ENCODE measurements around the gene MAML2. TPM values are rescaled to one million over a fixed set of nuclear protein-coding genes. Genes with fewer than 3 reads are reported as not detected.

Gene MAML2
- total RNA-seq, 1 experiment from 2014 or later = 0.11 TPM

- Histone ChIP-seq H3K9ac (ENCODE audit: low read length) (no peak overlapping the region), H3K4me3 (ENCODE audit: low read length) (no peak overlapping the region), H3K9me3 (ENCODE audit: low read length) (no peaks in the 10 kb centered on the region), H3K4me1 (ENCODE audit: low read length) (peaks cover 27% of the 10 kb centered on the region), H3K27ac (ENCODE audit: low read length) (no peak overlapping the region), H4K20me1 (ENCODE audit: insufficient read depth, low read depth, low read length) (no peaks in the 10 kb centered on the region), H2AFZ (ENCODE audit: low read length) (no peak overlapping the region), H3K4me2 (ENCODE audit: low read depth, low read length, poor library complexity, severe bottlenecking) (no peak overlapping the region), H3K36me3 (ENCODE audit: insufficient read depth, low read length) (no peaks in the 10 kb centered on the region), H3K9me2 (replicated peaks; ENCODE audit: insufficient read depth, low read length) (no peaks in the 10 kb centered on the region), H3K79me2 (ENCODE audit: low read length) (no peaks in the 10 kb centered on the region), H3K27me3 (ENCODE audit: low read length) (no peaks in the 10 kb centered on the region; the same call in 1 of the 2 replicates)
- no peak for DNase-seq
Observed at GRCh38 chr11:96337541-96338431, 5.2 kb downstream of the MAML2 start.

GRCh38 chr11:96335388-96335787 lies 7.6 kb downstream of the MAML2 start:
- Histone ChIP-seq H3K79me2 (ENCODE audit: low read length) (no peaks in the 10 kb centered on the region), H3K4me2 (ENCODE audit: low read depth, low read length, poor library complexity, severe bottlenecking) (no peak overlapping the region), H3K9ac (ENCODE audit: low read length) (no peak overlapping the region), H4K20me1 (ENCODE audit: insufficient read depth, low read depth, low read length) (no peaks in the 10 kb centered on the region), H3K4me3 (ENCODE audit: low read length) (no peak overlapping the region), H3K4me1 (ENCODE audit: low read length) (peaks cover 14% of the 10 kb centered on the region), H3K36me3 (ENCODE audit: insufficient read depth, low read length) (no peaks in the 10 kb centered on the region), H3K9me3 (ENCODE audit: low read length) (no peaks in the 10 kb centered on the region), H3K9me2 (replicated peaks; ENCODE audit: insufficient read depth, low read length) (no peaks in the 10 kb centered on the region), H3K27ac (ENCODE audit: low read length) (no peak overlapping the region), H2AFZ (ENCODE audit: low read length) (no peak overlapping the region), H3K27me3 (ENCODE audit: low read length) (peaks cover 4% of the 10 kb centered on the region; the same call in 1 of the 2 replicates)
- DNase-seq = no peak

DNA sequence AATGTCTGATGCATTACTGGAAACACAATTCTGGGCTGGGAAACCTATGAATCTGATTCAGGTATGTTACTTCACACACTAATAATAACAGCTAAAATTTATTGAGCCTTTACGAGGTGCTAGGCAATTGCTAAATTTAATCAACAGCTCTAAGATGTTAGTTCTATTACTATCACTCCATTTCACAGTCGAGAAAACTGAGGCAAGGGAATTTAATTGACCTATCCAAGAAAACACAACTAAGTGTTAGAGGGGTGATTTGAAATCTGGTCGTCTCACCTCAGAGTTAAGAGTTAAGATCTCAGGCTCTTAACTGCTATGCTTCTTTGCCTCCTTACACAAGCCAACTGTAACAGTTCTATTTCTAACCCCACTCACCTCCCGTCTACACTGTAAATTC lies 8.8 kb downstream of the MAML2 start:
- Histone ChIP-seq H3K9ac (ENCODE audit: low read length) (no peak overlapping the region), H3K36me3 (ENCODE audit: insufficient read depth, low read length) (no peaks in the 10 kb centered on the region), H4K20me1 (ENCODE audit: insufficient read depth, low read depth, low read length) (no peaks in the 10 kb centered on the region), H2AFZ (ENCODE audit: low read length) (no peak overlapping the region), H3K4me2 (ENCODE audit: low read depth, low read length, poor library complexity, severe bottlenecking) (no peak overlapping the region), H3K4me3 (ENCODE audit: low read length) (no peak overlapping the region), H3K9me3 (ENCODE audit: low read length) (no peaks in the 10 kb centered on the region), H3K79me2 (ENCODE audit: low read length) (no peaks in the 10 kb centered on the region), H3K27me3 (ENCODE audit: low read length) (peaks cover 5% of the 10 kb centered on the region; the same call in 1 of the 2 replicates), H3K4me1 (ENCODE audit: low read length) (peaks cover 7% of the 10 kb centered on the region), H3K9me2 (replicated peaks; ENCODE audit: insufficient read depth, low read length) (no peaks in the 10 kb centered on the region), H3K27ac (ENCODE audit: low read length) (no peak overlapping the region)
- no peak for DNase-seq

DNA sequence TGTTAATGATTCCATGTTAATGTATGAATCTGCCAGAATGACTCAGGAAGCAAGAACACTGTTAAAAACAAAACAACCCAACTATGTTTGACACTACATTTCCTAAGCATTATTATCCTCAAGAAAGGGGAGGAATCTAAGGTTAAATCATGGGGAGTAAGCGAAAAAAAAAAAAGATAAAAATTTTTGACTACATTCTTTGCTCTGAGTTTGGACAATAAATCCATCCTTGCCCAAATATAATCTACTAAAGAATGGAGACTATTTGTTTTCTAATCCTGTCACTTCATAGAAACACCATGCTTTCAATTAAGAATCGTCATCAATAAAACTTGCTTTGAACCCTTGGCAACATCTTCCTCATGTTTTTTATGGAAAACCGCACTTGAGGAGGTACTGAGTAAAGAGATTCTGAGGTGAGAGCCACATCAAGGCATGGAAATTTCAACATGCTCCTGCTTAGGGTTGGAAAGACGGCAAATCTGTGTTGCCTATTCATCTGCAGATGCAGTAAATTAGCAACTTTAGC lies 9.7 kb downstream of the MAML2 start:
- Histone ChIP-seq H3K27ac (ENCODE audit: low read length) (no peak overlapping the region), H3K4me1 (ENCODE audit: low read length) (peaks cover 3% of the 10 kb centered on the region), H3K36me3 (ENCODE audit: insufficient read depth, low read length) (no peaks in the 10 kb centered on the region), H3K9me2 (replicated peaks; ENCODE audit: insufficient read depth, low read length) (no peaks in the 10 kb centered on the region), H3K9ac (ENCODE audit: low read length) (no peak overlapping the region), H3K9me3 (ENCODE audit: low read length) (no peaks in the 10 kb centered on the region), H3K4me2 (ENCODE audit: low read depth, low read length, poor library complexity, severe bottlenecking) (no peak overlapping the region), H4K20me1 (ENCODE audit: insufficient read depth, low read depth, low read length) (no peaks in the 10 kb centered on the region), H3K79me2 (ENCODE audit: low read length) (no peaks in the 10 kb centered on the region), H3K27me3 (ENCODE audit: low read length) (peaks cover 5% of the 10 kb centered on the region; the same call in 1 of the 2 replicates), H2AFZ (ENCODE audit: low read length) (no peak overlapping the region), H3K4me3 (ENCODE audit: low read length) (no peak overlapping the region)
- DNase-seq = no peak

DNA sequence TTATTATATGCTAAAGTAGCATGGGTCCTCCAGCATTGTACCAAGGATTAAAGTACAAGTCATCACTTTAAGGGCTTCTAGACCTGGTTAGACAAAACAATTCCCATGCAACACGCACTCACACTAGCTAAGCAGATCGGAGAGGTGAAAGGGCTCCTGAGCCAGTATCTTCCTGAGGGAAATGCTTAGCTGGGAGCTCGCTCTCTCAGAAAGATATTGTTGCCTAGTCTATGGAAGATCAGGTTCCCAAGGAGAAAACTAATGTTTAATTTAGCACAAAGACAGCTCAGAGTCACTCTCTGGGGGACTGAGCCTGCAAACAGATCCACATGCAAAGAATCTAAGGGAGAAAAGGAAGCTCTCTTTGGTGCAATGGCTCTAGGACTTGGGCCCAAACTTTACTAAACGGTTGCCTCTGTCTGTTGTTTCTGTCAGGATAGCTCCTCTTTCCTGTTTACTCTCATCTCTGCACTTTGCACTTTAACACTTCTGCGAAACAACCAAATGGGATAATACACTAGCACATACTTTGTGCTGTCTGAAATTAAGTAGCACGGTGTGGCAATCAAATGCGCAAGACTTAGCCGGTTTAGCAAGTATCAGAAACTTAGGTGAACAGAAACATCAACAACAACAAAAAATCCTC lies 10.7 kb downstream of the MAML2 start:
- Histone ChIP-seq H3K27ac (ENCODE audit: low read length) (no peak overlapping the region), H3K79me2 (ENCODE audit: low read length) (no peaks in the 10 kb centered on the region), H3K4me1 (ENCODE audit: low read length) (peaks cover 3% of the 10 kb centered on the region), H3K9ac (ENCODE audit: low read length) (no peak overlapping the region), H2AFZ (ENCODE audit: low read length) (no peak overlapping the region), H3K9me2 (replicated peaks; ENCODE audit: insufficient read depth, low read length) (no peaks in the 10 kb centered on the region), H3K27me3 (ENCODE audit: low read length) (peaks cover 5% of the 10 kb centered on the region; the same call in 1 of the 2 replicates), H3K9me3 (ENCODE audit: low read length) (no peaks in the 10 kb centered on the region), H3K4me3 (ENCODE audit: low read length) (no peak overlapping the region), H3K36me3 (ENCODE audit: insufficient read depth, low read length) (no peaks in the 10 kb centered on the region), H4K20me1 (ENCODE audit: insufficient read depth, low read depth, low read length) (no peaks in the 10 kb centered on the region), H3K4me2 (ENCODE audit: low read depth, low read length, poor library complexity, severe bottlenecking) (no peak overlapping the region)
- DNase-seq = no peak

DNA sequence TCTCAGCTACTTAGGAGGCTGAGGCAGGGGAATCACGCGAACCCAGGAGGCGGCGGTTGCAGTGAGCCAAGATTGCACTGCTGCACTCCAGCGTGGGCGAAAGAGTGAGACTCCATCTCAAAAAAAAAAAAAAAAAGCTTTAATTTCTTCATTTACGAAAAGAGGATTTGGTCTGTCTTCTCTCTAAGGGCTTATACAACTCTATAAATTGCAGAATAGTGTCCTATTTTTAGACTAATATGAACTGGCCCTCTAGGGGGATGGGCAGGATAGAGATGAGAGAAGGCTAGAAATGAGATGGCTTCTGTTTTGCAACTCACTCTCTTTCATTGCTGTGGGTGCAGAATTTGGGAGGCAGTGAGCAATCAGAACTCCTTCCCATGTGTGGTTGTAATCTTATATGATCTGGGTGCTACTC lies 11.3 kb downstream of the MAML2 start:
- H3K27me3 ChIP-seq (ENCODE audit: low read length) = peaks cover 5% of the 10 kb centered on the region; the same call in 1 of the 2 replicates
- no peak overlapping the region for H3K4me3 ChIP-seq (ENCODE audit: low read length)
- H3K4me2 ChIP-seq (ENCODE audit: low read depth, low read length, poor library complexity, severe bottlenecking) = no peak overlapping the region
- H3K9ac ChIP-seq (ENCODE audit: low read length) = no peak overlapping the region
- H3K9me2 ChIP-seq (replicated peaks; ENCODE audit: insufficient read depth, low read length) = no peaks in the 10 kb centered on the region
- H2AFZ ChIP-seq (ENCODE audit: low read length) = no peak overlapping the region
- H3K36me3 ChIP-seq (ENCODE audit: insufficient read depth, low read length) = no peaks in the 10 kb centered on the region
- H3K4me1 ChIP-seq (ENCODE audit: low read length) = peaks cover 3% of the 10 kb centered on the region
- no peak for DNase-seq
- no peaks in the 10 kb centered on the region for H3K79me2 ChIP-seq (ENCODE audit: low read length)
- H4K20me1 ChIP-seq (ENCODE audit: insufficient read depth, low read depth, low read length) = no peaks in the 10 kb centered on the region
- H3K9me3 ChIP-seq (ENCODE audit: low read length) = no peaks in the 10 kb centered on the region
- no peak overlapping the region for H3K27ac ChIP-seq (ENCODE audit: low read length)

GRCh38 chr11:96330511-96330859 lies 12.5 kb downstream of the MAML2 start:
- no peak for DNase-seq
- H3K9me3 ChIP-seq (ENCODE audit: low read length) = no peaks in the 10 kb centered on the region
- peaks cover 5% of the 10 kb centered on the region; the same call in 1 of the 2 replicates for H3K27me3 ChIP-seq (ENCODE audit: low read length)
- no peaks in the 10 kb centered on the region for H3K36me3 ChIP-seq (ENCODE audit: insufficient read depth, low read length)
- H3K79me2 ChIP-seq (ENCODE audit: low read length) = no peaks in the 10 kb centered on the region
- no peak overlapping the region for H3K4me3 ChIP-seq (ENCODE audit: low read length)
- no peaks in the 10 kb centered on the region for H3K9me2 ChIP-seq (replicated peaks; ENCODE audit: insufficient read depth, low read length)
- no peak overlapping the region for H3K4me2 ChIP-seq (ENCODE audit: low read depth, low read length, poor library complexity, severe bottlenecking)
- H4K20me1 ChIP-seq (ENCODE audit: insufficient read depth, low read depth, low read length) = no peaks in the 10 kb centered on the region
- H3K9ac ChIP-seq (ENCODE audit: low read length) = no peak overlapping the region
- H3K4me1 ChIP-seq (ENCODE audit: low read length) = peaks cover 3% of the 10 kb centered on the region
- no peak overlapping the region for H3K27ac ChIP-seq (ENCODE audit: low read length)
- no peak overlapping the region for H2AFZ ChIP-seq (ENCODE audit: low read length)

DNA sequence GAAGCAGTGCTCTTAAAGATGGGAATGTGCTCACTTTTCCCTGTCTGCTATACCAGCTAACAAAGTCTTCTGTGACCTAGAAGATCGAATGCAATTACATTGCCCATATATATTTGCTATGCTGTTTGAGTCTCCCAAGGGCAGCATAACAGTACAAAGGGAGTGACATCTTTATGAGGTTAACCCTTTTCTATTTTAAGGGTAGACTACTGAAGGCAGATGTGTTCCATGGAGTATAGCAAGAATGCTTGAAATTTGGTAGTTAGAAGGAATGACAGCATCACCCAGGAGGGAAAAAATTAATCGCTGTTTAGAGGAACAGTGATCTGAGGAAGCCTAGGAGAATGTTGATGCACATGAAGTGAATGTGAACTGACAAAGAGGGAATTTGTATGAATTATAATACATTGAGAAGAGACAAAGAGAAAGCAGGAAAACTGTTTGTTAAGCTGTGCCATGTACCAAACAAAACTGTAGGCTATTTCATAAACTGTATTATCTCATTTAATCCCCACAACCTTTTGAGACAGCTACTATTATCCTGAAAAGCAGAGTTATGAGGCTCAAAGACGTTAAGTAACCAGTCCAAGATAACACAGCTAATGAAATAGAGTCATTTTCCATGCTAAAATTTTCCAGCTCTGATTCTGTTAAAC lies 13.0 kb downstream of the MAML2 start:
- peaks cover 3% of the 10 kb centered on the region for H3K4me1 ChIP-seq (ENCODE audit: low read length)
- H3K9me3 ChIP-seq (ENCODE audit: low read length) = no peaks in the 10 kb centered on the region
- H3K9ac ChIP-seq (ENCODE audit: low read length) = no peak overlapping the region
- no peak overlapping the region for H3K4me2 ChIP-seq (ENCODE audit: low read depth, low read length, poor library complexity, severe bottlenecking)
- no peak overlapping the region for H3K4me3 ChIP-seq (ENCODE audit: low read length)
- H3K27ac ChIP-seq (ENCODE audit: low read length) = no peak overlapping the region
- no peak overlapping the region for H2AFZ ChIP-seq (ENCODE audit: low read length)
- no peak for DNase-seq
- H3K9me2 ChIP-seq (replicated peaks; ENCODE audit: insufficient read depth, low read length) = no peaks in the 10 kb centered on the region
- H4K20me1 ChIP-seq (ENCODE audit: insufficient read depth, low read depth, low read length) = no peaks in the 10 kb centered on the region
- H3K27me3 ChIP-seq (ENCODE audit: low read length) = peaks cover 5% of the 10 kb centered on the region; the same call in 1 of the 2 replicates
- no peaks in the 10 kb centered on the region for H3K79me2 ChIP-seq (ENCODE audit: low read length)
- H3K36me3 ChIP-seq (ENCODE audit: insufficient read depth, low read length) = no peaks in the 10 kb centered on the region

Data from Karpas-422 (cell line).